Measurements from ENCODE around the gene TUBGCP5. TPM values are rescaled to one million over a fixed set of nuclear protein-coding genes. Genes with fewer than 3 reads are reported as not detected.
"Not testable (repeated sequence)": the region's sequence is repeated elsewhere in the genome, so short reads cannot be mapped to it uniquely, and the experiment has no call there.

The TUBGCP5 gene
- total RNA-seq, 4 donors from 2014 or later, result 8.1 to 18.3 (median 14.1) TPM

DNA sequence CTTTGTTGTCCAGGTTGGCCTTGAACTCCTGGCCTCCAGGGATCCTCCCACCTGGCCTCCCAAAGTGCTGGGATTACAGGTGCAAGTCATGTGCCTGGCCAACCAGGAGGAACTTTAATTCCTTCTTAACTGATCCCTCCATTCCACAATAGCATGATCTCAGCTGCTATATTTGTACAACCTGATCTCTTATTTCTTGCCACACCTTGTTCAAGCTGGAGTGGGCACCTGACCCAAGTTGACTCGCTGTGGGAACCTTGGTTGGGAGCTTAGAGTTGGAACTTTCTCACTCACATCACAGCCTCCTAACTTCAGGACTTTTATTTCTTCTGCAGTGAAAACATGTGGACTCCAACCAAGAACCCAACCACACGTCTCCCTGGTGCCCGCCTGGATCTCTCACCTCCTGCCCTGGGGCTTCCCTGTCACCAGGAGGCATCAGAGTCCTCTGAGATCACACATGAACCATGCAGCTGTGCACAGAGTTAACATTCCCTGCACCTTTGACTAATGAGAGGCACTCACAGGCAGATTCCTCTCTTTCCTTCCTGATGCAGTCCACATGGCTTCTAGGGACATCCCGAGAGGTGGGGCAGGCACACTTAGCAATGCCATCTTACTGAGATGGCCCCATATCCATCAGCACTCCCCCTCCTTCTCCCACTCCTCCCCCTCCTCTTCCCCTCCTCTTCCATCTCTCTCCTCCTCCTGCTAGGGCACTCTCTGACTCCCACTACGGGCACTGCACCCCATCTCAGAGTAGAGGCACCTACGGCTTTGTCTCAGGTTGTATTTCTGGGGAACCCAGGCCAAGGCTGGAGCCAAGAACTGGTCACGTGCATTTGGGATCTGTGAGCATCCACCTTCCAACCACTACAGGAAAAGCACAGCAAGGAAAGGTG is 49.5 kb downstream of the TUBGCP5 start:
- Histone ChIP-seq H3K27ac (replicated peaks in 1 of 4) (no peak overlapping the region), H3K4me3 (no peak overlapping the region), H3K27me3 (no peaks in the 10 kb centered on the region), H3K9me3 (no peaks in the 10 kb centered on the region), H3K36me3 (peaks cover 3 to 20% (median 13%) of the 10 kb centered on the region in 4 donors), H3K4me1 (no peaks in the 10 kb centered on the region)
- no peak for DNase-seq (ENCODE audit: extremely low spot score)
- 69% methylated on average over 7 of the region's 7 CpGs for WGBS
- intact Hi-C loops (cut with DNase I), result no loop called here
- no peak for TF ChIP-seq CTCF (IDR thresholded peaks at IDR 0.05)
- no peak for TF ChIP-seq POLR2A (IDR thresholded peaks at IDR 0.05; ENCODE audit: low read depth)
- no peak for TF ChIP-seq POLR2AphosphoS5 (IDR thresholded peaks at IDR 0.05)
- TF ChIP-seq EP300 (IDR thresholded peaks at IDR 0.05), result no peak

GRCh38 chr15:22988811-22989210 is 50.6 kb downstream of the TUBGCP5 start:
- no peak overlapping the region for H3K4me3 ChIP-seq
- 90% methylated on average over 7 of the region's 7 CpGs for WGBS
- H3K27me3 ChIP-seq, result no peaks in the 10 kb centered on the region
- TF ChIP-seq POLR2A (IDR thresholded peaks at IDR 0.05; ENCODE audit: low read depth) (no peak), POLR2AphosphoS5 (IDR thresholded peaks at IDR 0.05) (no peak), EP300 (IDR thresholded peaks at IDR 0.05) (no peak), CTCF (IDR thresholded peaks at IDR 0.05) (no peak)
- no peak for DNase-seq (ENCODE audit: extremely low spot score)
- intact Hi-C loops (cut with DNase I), result no loop called here
- no peaks in the 10 kb centered on the region for H3K4me1 ChIP-seq
- H3K9me3 ChIP-seq, result no peaks in the 10 kb centered on the region
- H3K27ac ChIP-seq (replicated peaks in 1 of 4), result no peak overlapping the region
- H3K36me3 ChIP-seq, result peaks cover 3 to 10% (median 3%) of the 10 kb centered on the region in 4 donors

DNA sequence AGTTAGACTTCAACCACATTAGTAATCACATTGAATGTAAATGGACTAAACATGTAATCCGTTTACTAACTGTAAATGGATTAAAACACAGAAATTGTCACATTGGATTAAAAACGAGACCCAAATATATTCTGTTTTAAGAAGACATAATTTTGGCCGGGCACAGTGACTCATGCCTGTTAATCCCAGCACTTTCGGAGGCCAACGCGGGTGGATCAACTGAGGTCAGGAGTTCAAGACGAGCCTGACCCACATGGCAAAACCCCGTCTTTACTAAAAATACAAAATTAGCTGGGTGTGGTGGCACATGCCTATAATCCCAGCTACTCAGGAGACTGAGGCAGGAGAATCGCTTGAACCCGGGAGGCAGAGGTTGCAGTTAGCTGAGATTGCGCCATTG is 57.4 kb downstream of the TUBGCP5 start:
- DNase-seq (ENCODE audit: extremely low spot score); H3K9me3 ChIP-seq; H3K4me3 ChIP-seq; H3K27ac ChIP-seq (replicated peaks in 1 of 4); H3K27me3 ChIP-seq; H3K36me3 ChIP-seq: not testable (repeated sequence)
- intact Hi-C loops (cut with DNase I), result loop anchor here (2.0 kb wide), 1 partner anchor 55 kb away; no protein-coding TSS in a partner anchor
- H3K4me1 ChIP-seq, result peaks cover 10 to 25% (median 20%) of the 10 kb centered on the region in 4 donors
- 89% methylated on average over 11 of the region's 11 CpGs for WGBS

- Histone ChIP-seq H3K9me3 (no peaks in the 10 kb centered on the region), H3K27ac (replicated peaks in 1 of 4) (peak overlapping the region; percentile 76 to 91 (median 85)), H3K4me3 (peak overlapping the region; percentile 77 to 98 (median 85)), H3K4me1 (peaks cover 10 to 25% (median 20%) of the 10 kb centered on the region in 4 donors), H3K27me3 (no peaks in the 10 kb centered on the region), H3K36me3 (no peaks in the 10 kb centered on the region)
- WGBS, result 69% methylated on average over 30 of the region's 30 CpGs
- no peak for TF ChIP-seq CTCF (IDR thresholded peaks at IDR 0.05)
- no peak for TF ChIP-seq EP300 (IDR thresholded peaks at IDR 0.05)
- no peak for TF ChIP-seq POLR2AphosphoS5 (IDR thresholded peaks at IDR 0.05)
- no peak for TF ChIP-seq POLR2A (IDR thresholded peaks at IDR 0.05; ENCODE audit: low read depth)
- intact Hi-C loops (cut with DNase I), result loop anchor here (2.0 kb wide), 1 partner anchor 56 kb away; no protein-coding TSS in a partner anchor
- DNase-seq (ENCODE audit: extremely low spot score), result no peak
Measured at GRCh38 chr15:22981051-22981840, 58.1 kb downstream of the TUBGCP5 start.
